B cell (primary cell): ENCODE data around the gene CCDC8. TPM values are rescaled to one million over a fixed set of nuclear protein-coding genes. Genes with fewer than 3 reads are reported as not detected.

Experiments
- ATAC-seq: fragments of 200-7000 bp; cut with Tn5 transposase; one replicate; pipeline ENCODE4 v1.10.0; 2021; ENCODE audit warnings: low read depth, mild to moderate bottlenecking, moderate number of reproducible peaks, moderate library complexity
- CTCF ChIA-PET: fragments of 350-600 bp; sonication (Branson Sonifier 250); formaldehyde crosslinking; loops from one replicate; lab custom pipeline; 2021; ENCODE audit warnings: antibody characterized with exemption, inconsistent platforms; lab: Charles Lee
- POLR2A ChIA-PET: fragments of 350-600 bp; sonication (Branson Sonifier 250); formaldehyde crosslinking; loops from one replicate; lab custom pipeline; 2021; ENCODE audit warnings: antibody characterized with exemption; lab: Charles Lee
- DNase-seq: peaks from one replicate; pipeline ENCODE4 v3.0.0; 2013
- H2AFZ ChIP-seq: 2 replicates; pipeline ENCODE4 v1.6.1; 2012; ENCODE audit warnings: mild to moderate bottlenecking, low read depth, low read length; ENCODE audit not compliant: insufficient read depth, poor library complexity, severe bottlenecking
- H3K27ac ChIP-seq, 2 donors: 1 replicate in 1 of 2; 2 replicates in 1 of 2; pipeline ENCODE4 v1.5.1; 2012 to 2013; ENCODE audit warnings: low read length in 2 of 2, mild to moderate bottlenecking in 2 of 2, moderate library complexity in 1 of 2
- H3K27me3 ChIP-seq, 4 experiments: fragments of 200-600 bp in 1 of 4; sonication (generic) in 1 of 4; replicated peaks in 1 of 4; 1 replicate in 2 of 4; 2 replicates in 2 of 4; pipeline versions ENCODE4 v1.6.1 to v1.7.0; 2013 to 2016; ENCODE audit warnings: low read length in 3 of 4, mild to moderate bottlenecking in 2 of 4, mixed read lengths in 1 of 4, moderate library complexity in 1 of 4; ENCODE audit not compliant: insufficient read depth in 4 of 4, control insufficient read depth in 3 of 4; ENCODE audit errors: control extremely low read depth in 1 of 4
- H3K36me3 ChIP-seq, 2 experiments: replicated peaks in 1 of 2; 1 replicate in 1 of 2; 2 replicates in 1 of 2; pipeline versions ENCODE4 v1.6.1 to v1.7.1; 2013; ENCODE audit warnings: low read length in 1 of 2; ENCODE audit not compliant: insufficient read depth in 2 of 2, control insufficient read depth in 1 of 2; ENCODE audit errors: control extremely low read depth in 1 of 2, extremely low read depth in 1 of 2
- H3K4me1 ChIP-seq, 2 donors: fragments of 200-600 bp in 1 of 2; sonication (generic) in 1 of 2; 1 replicate in 1 of 2; 2 replicates in 1 of 2; pipeline versions ENCODE4 v1.5.1 to v1.6.1; 2013 to 2017; ENCODE audit warnings: low read length in 2 of 2; ENCODE audit not compliant: control insufficient read depth in 2 of 2, insufficient read depth in 2 of 2
- H3K4me2 ChIP-seq: replicated peaks from 2 replicates; pipeline ENCODE3; 2012; ENCODE audit warnings: mild to moderate bottlenecking, low read depth, low read length; ENCODE audit not compliant: poor library complexity, severe bottlenecking
- H3K4me3 ChIP-seq, 5 experiments: fragments of 200-600 bp in 1 of 5; sonication (generic) in 1 of 5; 1 replicate in 3 of 5; 2 replicates in 2 of 5; pipeline versions ENCODE4 v1.5.1 to v1.7.0; 2011 to 2016; ENCODE audit warnings: low read length in 4 of 5, mild to moderate bottlenecking in 4 of 5, low read depth in 2 of 5, control low read depth in 1 of 5, moderate library complexity in 1 of 5; ENCODE audit not compliant: insufficient read depth in 1 of 5; ENCODE audit errors: control extremely low read depth in 1 of 5, extremely low read depth in 1 of 5
- H3K79me2 ChIP-seq: fragments of 200-600 bp; sonication (generic); one replicate; pipeline ENCODE4 v1.6.0; 2016; ENCODE audit warnings: low read length; ENCODE audit not compliant: control insufficient read depth, insufficient read depth
- H3K9ac ChIP-seq: fragments of 200-600 bp; sonication (generic); 2 replicates; pipeline ENCODE4 v1.6.1; 2017; ENCODE audit warnings: mild to moderate bottlenecking, low read length, moderate library complexity
- H3K9me3 ChIP-seq, 3 donors: one replicate each; pipeline versions ENCODE4 v1.6.1 to v1.7.1; 2013; ENCODE audit warnings: low read length in 2 of 3; ENCODE audit not compliant: control insufficient read depth in 2 of 3, insufficient read depth in 1 of 3; ENCODE audit errors: control extremely low read depth in 1 of 3
- H4K20me1 ChIP-seq: 2 replicates; pipeline ENCODE4 v1.6.0; 2012; ENCODE audit warnings: mild to moderate bottlenecking, low read length; ENCODE audit not compliant: insufficient read depth, control insufficient read depth, poor library complexity, severe bottlenecking
- H3K27ac Mint-ChIP-seq: one replicate; pipeline ENCODE4 v1.8.0; 2021; ENCODE audit warnings: mixed read lengths
- H3K27me3 Mint-ChIP-seq: one replicate; pipeline ENCODE4 v1.8.0; 2021; ENCODE audit warnings: mixed read lengths
- H3K4me1 Mint-ChIP-seq: one replicate; pipeline ENCODE4 v1.8.0; 2021; ENCODE audit warnings: mixed read lengths
- H3K4me3 Mint-ChIP-seq: one replicate; pipeline ENCODE4 v1.8.0; 2021; ENCODE audit warnings: mixed read lengths
- H3K9me3 Mint-ChIP-seq: one replicate; pipeline ENCODE4 v1.8.0; 2022; ENCODE audit warnings: mixed read lengths; ENCODE audit not compliant: insufficient read depth
- CTCF ChIP-seq: fragments of 200-600 bp; IDR thresholded peaks from one replicate; pipeline ENCODE4 v1.8.0; 2022; ENCODE audit warnings: antibody characterized with exemption, mild to moderate bottlenecking
- EZH2 ChIP-seq: IDR thresholded peaks from 2 replicates; pipeline ENCODE4 v1.6.1; 2012; ENCODE audit warnings: borderline replicate concordance, low read depth, mild to moderate bottlenecking, moderate library complexity, low read length; ENCODE audit not compliant: insufficient read depth, poor library complexity, severe bottlenecking
- WGBS: methylation state at CpG from one replicate; pipeline ENCODE4 v1.1.5; 2013; ENCODE audit warnings: missing lambda C conversion rate; ENCODE audit not compliant: insufficient coverage; 5-methylcytosine and 5-hydroxymethylcytosine counted together
- intact Hi-C: fragments of 100-400 bp; cut with micrococcal nuclease; formaldehyde crosslinking; loops from one replicate; pipeline ENCODE4 v1.10.0; 2022
- polyA plus RNA-seq: library from polyadenylated mRNA; depleted of rRNA; stranded (reverse); fragments of >200 nt; gene quantifications from 2 replicates; pipeline ENCODE4 v1.2.3, GENCODE V29; 2012
- total RNA-seq, 2 donors: library from RNA; stranded (reverse); fragments of 120-200 nt in 1 of 2; gene quantifications; 1 replicate in 1 of 2; 2 replicates in 1 of 2; pipeline versions ENCODE4 v1.2.3 to v1.2.4, GENCODE V29; 2013 to 2022

Gene CCDC8
- total and polyA plus RNA-seq, 2 donors (not counting 1 experiment from before 2014, with no cell fraction given) = not detected

- intact Hi-C loops = no loop called here
- H4K20me1 ChIP-seq = no peaks in the 10 kb centered on the region
- peak overlapping the region in 2 of 5 experiments; percentile 23 to 24 for H3K4me3 ChIP-seq
- Mint-ChIP-seq H3K27ac (no peak overlapping the region), H3K4me1 (peaks cover 16% of the 10 kb centered on the region), H3K4me3 (peak overlapping the region; percentile 55), H3K27me3 (peaks cover 62% of the 10 kb centered on the region), H3K9me3 (no peaks in the 10 kb centered on the region)
- TF ChIP-seq EZH2 (no peak), CTCF (no peak)
- H3K9me3 ChIP-seq = peaks cover 0 to 13% (median 0%) of the 10 kb centered on the region in 3 donors
- DNase-seq (peak; percentile 35), ATAC-seq (no peak)
- H3K27ac ChIP-seq = no peak overlapping the region
- CTCF ChIA-PET = interaction anchor here (0.6 to 2.7 kb wide), 3 partner anchors 27 to 83 kb away, joined by 3 to 11 read pairs (median 3); no protein-coding TSS in a partner anchor
- no peaks in the 10 kb centered on the region for H3K36me3 ChIP-seq
- peak overlapping the region; percentile 60 for H2AFZ ChIP-seq
- WGBS = 4% methylated on average over 36 of the region's 36 CpGs
- H3K27me3 ChIP-seq = peaks cover 0 to 77% (median 19%) of the 10 kb centered on the region in 4 experiments
- peak overlapping the region; percentile 23 for H3K9ac ChIP-seq
- no peaks in the 10 kb centered on the region for H3K79me2 ChIP-seq
- peaks cover 16 to 18% of the 10 kb centered on the region in 2 donors for H3K4me1 ChIP-seq
- peak overlapping the region; percentile 69 for H3K4me2 ChIP-seq
- POLR2A ChIA-PET = no interaction called here
Measured at GRCh38 chr19:46404055-46404752, 9.2 kb downstream of the CCDC8 start.

GRCh38 chr19:46402725-46403124, 10.6 kb downstream of the CCDC8 start:
- Histone ChIP-seq H3K4me2 (no peak overlapping the region), H4K20me1 (no peaks in the 10 kb centered on the region), H3K27me3 (peaks cover 0 to 67% (median 17%) of the 10 kb centered on the region in 4 experiments), H3K4me1 (peaks cover 16 to 18% of the 10 kb centered on the region in 2 donors), H3K27ac (no peak overlapping the region), H3K9me3 (peaks cover 0 to 13% (median 0%) of the 10 kb centered on the region in 3 donors), H3K4me3 (no peak overlapping the region), H3K36me3 (no peaks in the 10 kb centered on the region), H3K9ac (no peak overlapping the region), H2AFZ (no peak overlapping the region), H3K79me2 (no peaks in the 10 kb centered on the region)
- intact Hi-C loops = loop anchor here (2.0 kb wide), 1 partner anchor 110 kb away; no protein-coding TSS in a partner anchor
- no peak for TF ChIP-seq CTCF
- no peak for TF ChIP-seq EZH2
- H3K4me3 Mint-ChIP-seq = peak overlapping the region; percentile 29
- DNase-seq (no peak), ATAC-seq (no peak)
- POLR2A ChIA-PET = no interaction called here
- peaks cover 56% of the 10 kb centered on the region for H3K27me3 Mint-ChIP-seq
- H3K9me3 Mint-ChIP-seq = no peaks in the 10 kb centered on the region
- CTCF ChIA-PET = interaction anchor here (0.6 to 2.7 kb wide), 5 partner anchors 9 to 286 kb away, joined by 3 to 11 read pairs (median 3); no protein-coding TSS in a partner anchor
- WGBS = 84% methylated on average over 8 of the region's 11 CpGs
- H3K4me1 Mint-ChIP-seq = peaks cover 12% of the 10 kb centered on the region
- H3K27ac Mint-ChIP-seq = no peak overlapping the region
